ENCODE measurements around the gene BRPF1. TPM values are rescaled to one million over a fixed set of nuclear protein-coding genes. Genes with fewer than 3 reads are reported as not detected.

Gene BRPF1
- total RNA-seq, 2 experiments from 2014 or later = 31.5 to 31.9 TPM

GRCh38 chr3:9754678-9755077 lies 23.1 kb downstream of the BRPF1 start:
- H3K79me2 ChIP-seq (ENCODE audit: insufficient read depth, low read depth, low read length) = peaks cover 19% of the 10 kb centered on the region
- H3K9me2 ChIP-seq (ENCODE audit: insufficient read depth, low read length) = no peaks in the 10 kb centered on the region
- H3K4me3 ChIP-seq (ENCODE audit: low read depth, low read length, poor library complexity, severe bottlenecking) = peak overlapping the region; percentile 6
- no peaks in the 10 kb centered on the region for H3K9me3 ChIP-seq (ENCODE audit: low read length)
- TF ChIP-seq EZH2phosphoT487 (IDR thresholded peaks at IDR 0.05; ENCODE audit: borderline replicate concordance, low read depth, low read length) (no peak), CTCF (conservative IDR thresholded peaks at IDR 0.05; ENCODE audit: low read length) (no peak)
- no TSS peak for BruUV-seq (replicated peaks)
- peak overlapping the region; percentile 22 for H3K27ac ChIP-seq (ENCODE audit: low read depth, low read length, poor library complexity, severe bottlenecking)
- CTCF ChIA-PET (ENCODE audit: unreplicated experiment) = no interaction called here
- peak; percentile 21 for DNase-seq (ENCODE audit: low spot score)
- H3K36me3 ChIP-seq (ENCODE audit: insufficient read depth, low read length) = peaks cover 88% of the 10 kb centered on the region
- H3K4me1 ChIP-seq (ENCODE audit: insufficient read depth, low read length, poor library complexity, severe bottlenecking) = peaks cover 38% of the 10 kb centered on the region
- H3K4me2 ChIP-seq (ENCODE audit: low read length) = peak overlapping the region; percentile 28; the same call in 1 of the 2 replicates
- H4K20me1 ChIP-seq (ENCODE audit: insufficient read depth, low read length) = no peaks in the 10 kb centered on the region
- POLR2A ChIA-PET = interaction anchor here (0.5 to 2.3 kb wide), 3 partner anchors 20 to 84 kb away, joined by 3 to 7 read pairs (median 6); no protein-coding TSS in a partner anchor
- intact Hi-C loops (cut with micrococcal nuclease; ENCODE audit: unreplicated experiment) = loop anchor here (5.0 to 10.0 kb wide), 2 partner anchors 178 to 640 kb away; partner anchors contain the start of gene CRELD1
- H2AFZ ChIP-seq (ENCODE audit: low read length) = no peak overlapping the region

- no peak overlapping the region for H3K27ac ChIP-seq (ENCODE audit: low read depth, low read length, poor library complexity, severe bottlenecking)
- no peak for TF ChIP-seq EZH2phosphoT487 (IDR thresholded peaks at IDR 0.05; ENCODE audit: borderline replicate concordance, low read depth, low read length)
- TF ChIP-seq CTCF (conservative IDR thresholded peaks at IDR 0.05; ENCODE audit: low read length) = no peak
Measured at GRCh38 chr3:9757427-9757826, 25.9 kb downstream of the BRPF1 start.

GRCh38 chr3:9760779-9761505 lies 29.4 kb downstream of the BRPF1 start:
- no peaks in the 10 kb centered on the region for H3K9me2 ChIP-seq (ENCODE audit: insufficient read depth, low read length)
- POLR2A ChIA-PET = no interaction called here
- H3K79me2 ChIP-seq (ENCODE audit: insufficient read depth, low read depth, low read length) = no peaks in the 10 kb centered on the region
- no peak overlapping the region for H3K4me2 ChIP-seq (ENCODE audit: low read length)
- BruUV-seq (replicated peaks) = no TSS peak
- intact Hi-C loops (cut with micrococcal nuclease; ENCODE audit: unreplicated experiment) = no loop called here
- no peak overlapping the region for H3K27ac ChIP-seq (ENCODE audit: low read depth, low read length, poor library complexity, severe bottlenecking)
- H3K4me3 ChIP-seq (ENCODE audit: low read depth, low read length, poor library complexity, severe bottlenecking) = no peak overlapping the region
- H3K9me3 ChIP-seq (ENCODE audit: low read length) = no peaks in the 10 kb centered on the region
- CTCF ChIA-PET (ENCODE audit: unreplicated experiment) = interaction anchor here (0.6 kb wide), 1 partner anchor 321 kb away, joined by 3 read pairs; no protein-coding TSS in a partner anchor
- peaks cover 2% of the 10 kb centered on the region for H3K4me1 ChIP-seq (ENCODE audit: insufficient read depth, low read length, poor library complexity, severe bottlenecking)
- H2AFZ ChIP-seq (ENCODE audit: low read length) = no peak overlapping the region
- H4K20me1 ChIP-seq (ENCODE audit: insufficient read depth, low read length) = no peaks in the 10 kb centered on the region
- no peak for DNase-seq (ENCODE audit: low spot score)
- H3K36me3 ChIP-seq (ENCODE audit: insufficient read depth, low read length) = peaks cover 58% of the 10 kb centered on the region
- TF ChIP-seq EZH2phosphoT487 (IDR thresholded peaks at IDR 0.05; ENCODE audit: borderline replicate concordance, low read depth, low read length) = no peak
- TF ChIP-seq CTCF (conservative IDR thresholded peaks at IDR 0.05; ENCODE audit: low read length) = no peak

More at GRCh38 chr3:9757427-9757826, 25.9 kb downstream of the BRPF1 start:
- Histone ChIP-seq H3K79me2 (ENCODE audit: insufficient read depth, low read depth, low read length) (no peaks in the 10 kb centered on the region), H3K9me2 (ENCODE audit: insufficient read depth, low read length) (no peaks in the 10 kb centered on the region), H3K36me3 (ENCODE audit: insufficient read depth, low read length) (peaks cover 89% of the 10 kb centered on the region), H2AFZ (ENCODE audit: low read length) (no peak overlapping the region), H3K9me3 (ENCODE audit: low read length) (no peaks in the 10 kb centered on the region), H4K20me1 (ENCODE audit: insufficient read depth, low read length) (no peaks in the 10 kb centered on the region), H3K4me2 (ENCODE audit: low read length) (no peak overlapping the region), H3K4me3 (ENCODE audit: low read depth, low read length, poor library complexity, severe bottlenecking) (no peak overlapping the region), H3K4me1 (ENCODE audit: insufficient read depth, low read length, poor library complexity, severe bottlenecking) (peaks cover 25% of the 10 kb centered on the region)
- POLR2A ChIA-PET = interaction anchor here (0.5 kb wide), 1 partner anchor 202 kb away, joined by 3 read pairs; no protein-coding TSS in a partner anchor
- intact Hi-C loops (cut with micrococcal nuclease; ENCODE audit: unreplicated experiment) = loop anchor here (10.0 kb wide), 1 partner anchor 637 kb away; no protein-coding TSS in a partner anchor
- CTCF ChIA-PET (ENCODE audit: unreplicated experiment) = no interaction called here
- BruUV-seq (replicated peaks) = no TSS peak
- DNase-seq (ENCODE audit: low spot score) = no peak
